Epithelial cell of proximal tubule (primary cell): ENCODE measurements around the gene MCM9. TPM values are rescaled to one million over a fixed set of nuclear protein-coding genes. Genes with fewer than 3 reads are reported as not detected.
A peak's percentile ranks its signal among the peaks of the same experiment; 100 is the strongest.

ENCODE experiments used
- DNase-seq: peaks from one replicate; pipeline ENCODE4 v3.0.0-alpha.2; 2011; ENCODE audit warnings: low read depth
- H3K4me3 ChIP-seq: 2 replicates; pipeline ENCODE4 v1.5.1; 2011; ENCODE audit warnings: low read depth, mild to moderate bottlenecking, low read length
- total RNA-seq: library from RNA; depleted of rRNA; stranded (reverse); fragments of >200 nt; gene quantifications from 2 replicates; pipeline ENCODE4 v1.2.3, GENCODE V29; 2015
- TF ChIP-seq, protein P1 (sequence below): conservative IDR thresholded peaks from 2 replicates; pipeline ENCODE4 v1.5.1; 2012; ENCODE audit warnings: low read depth, mild to moderate bottlenecking, low read length

The MCM9 gene
- total RNA-seq, 1 donor from 2014 or later = 9.6 TPM

DNA sequence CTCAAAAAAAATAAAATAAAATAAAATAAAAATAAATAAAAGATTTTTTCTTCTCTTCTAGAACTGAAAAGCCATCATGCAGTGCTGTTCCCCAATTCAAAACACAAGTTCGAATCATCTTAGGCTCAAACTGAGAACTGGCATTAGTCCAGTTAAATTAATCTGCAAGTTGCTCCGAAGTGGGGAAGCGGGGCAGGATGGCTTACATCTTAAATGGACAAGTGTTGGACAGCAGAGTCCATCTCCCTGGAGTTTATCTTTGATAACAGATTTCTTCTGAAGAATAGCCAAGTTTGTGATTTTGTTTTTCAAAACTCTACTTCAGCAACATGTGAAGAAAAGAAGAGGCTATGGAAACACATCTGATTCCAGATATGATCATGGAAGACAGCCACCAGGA, 152.3 kb downstream of the MCM9 start:
- TF ChIP-seq, protein P1, sequence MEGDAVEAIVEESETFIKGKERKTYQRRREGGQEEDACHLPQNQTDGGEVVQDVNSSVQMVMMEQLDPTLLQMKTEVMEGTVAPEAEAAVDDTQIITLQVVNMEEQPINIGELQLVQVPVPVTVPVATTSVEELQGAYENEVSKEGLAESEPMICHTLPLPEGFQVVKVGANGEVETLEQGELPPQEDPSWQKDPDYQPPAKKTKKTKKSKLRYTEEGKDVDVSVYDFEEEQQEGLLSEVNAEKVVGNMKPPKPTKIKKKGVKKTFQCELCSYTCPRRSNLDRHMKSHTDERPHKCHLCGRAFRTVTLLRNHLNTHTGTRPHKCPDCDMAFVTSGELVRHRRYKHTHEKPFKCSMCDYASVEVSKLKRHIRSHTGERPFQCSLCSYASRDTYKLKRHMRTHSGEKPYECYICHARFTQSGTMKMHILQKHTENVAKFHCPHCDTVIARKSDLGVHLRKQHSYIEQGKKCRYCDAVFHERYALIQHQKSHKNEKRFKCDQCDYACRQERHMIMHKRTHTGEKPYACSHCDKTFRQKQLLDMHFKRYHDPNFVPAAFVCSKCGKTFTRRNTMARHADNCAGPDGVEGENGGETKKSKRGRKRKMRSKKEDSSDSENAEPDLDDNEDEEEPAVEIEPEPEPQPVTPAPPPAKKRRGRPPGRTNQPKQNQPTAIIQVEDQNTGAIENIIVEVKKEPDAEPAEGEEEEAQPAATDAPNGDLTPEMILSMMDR = no peak
- DNase-seq = no peak
- H3K4me3 ChIP-seq = no peak overlapping the region

DNA sequence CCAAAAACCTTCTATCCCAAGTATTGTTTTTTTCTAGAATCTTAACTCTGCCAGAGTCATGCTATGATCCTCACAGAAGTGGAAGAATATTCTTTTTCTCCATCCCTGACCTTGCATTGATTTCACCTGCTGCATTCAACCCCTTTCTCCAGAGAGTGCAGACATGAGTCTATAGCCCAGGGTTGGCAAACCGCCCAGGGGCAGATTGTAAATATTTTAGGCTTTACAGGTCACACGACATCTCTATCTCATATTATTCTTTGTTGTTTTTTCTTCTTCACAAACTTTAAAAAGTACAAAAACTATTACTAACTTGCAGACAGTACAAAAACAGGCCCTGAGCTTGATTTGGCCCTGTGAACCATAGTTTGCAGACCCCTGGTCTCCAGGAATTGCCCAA, 153.1 kb downstream of the MCM9 start:
- H3K4me3 ChIP-seq = no peak overlapping the region
- no peak for DNase-seq
- TF ChIP-seq, protein P1 = no peak

DNA sequence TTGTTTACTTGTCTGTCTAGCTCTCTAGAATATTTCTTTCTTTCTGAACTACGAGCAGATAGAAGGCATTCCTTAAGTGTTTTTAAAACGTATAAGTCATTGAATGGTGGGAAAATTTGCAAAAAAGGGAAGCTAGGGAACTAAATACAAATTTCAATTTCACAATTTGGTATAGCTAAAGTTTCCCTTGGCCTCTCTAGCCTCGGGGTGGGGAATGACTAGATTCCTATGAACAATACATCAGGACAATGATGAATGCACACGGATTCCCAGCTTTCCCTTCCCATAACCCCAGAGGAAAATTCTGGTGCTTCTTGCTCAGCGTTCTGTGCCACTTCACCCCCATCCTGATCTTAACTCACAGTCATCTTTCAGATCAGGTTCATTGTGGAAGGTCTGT, 154.3 kb downstream of the MCM9 start:
- DNase-seq = no peak
- TF ChIP-seq, protein P1 = no peak
- no peak overlapping the region for H3K4me3 ChIP-seq

DNA sequence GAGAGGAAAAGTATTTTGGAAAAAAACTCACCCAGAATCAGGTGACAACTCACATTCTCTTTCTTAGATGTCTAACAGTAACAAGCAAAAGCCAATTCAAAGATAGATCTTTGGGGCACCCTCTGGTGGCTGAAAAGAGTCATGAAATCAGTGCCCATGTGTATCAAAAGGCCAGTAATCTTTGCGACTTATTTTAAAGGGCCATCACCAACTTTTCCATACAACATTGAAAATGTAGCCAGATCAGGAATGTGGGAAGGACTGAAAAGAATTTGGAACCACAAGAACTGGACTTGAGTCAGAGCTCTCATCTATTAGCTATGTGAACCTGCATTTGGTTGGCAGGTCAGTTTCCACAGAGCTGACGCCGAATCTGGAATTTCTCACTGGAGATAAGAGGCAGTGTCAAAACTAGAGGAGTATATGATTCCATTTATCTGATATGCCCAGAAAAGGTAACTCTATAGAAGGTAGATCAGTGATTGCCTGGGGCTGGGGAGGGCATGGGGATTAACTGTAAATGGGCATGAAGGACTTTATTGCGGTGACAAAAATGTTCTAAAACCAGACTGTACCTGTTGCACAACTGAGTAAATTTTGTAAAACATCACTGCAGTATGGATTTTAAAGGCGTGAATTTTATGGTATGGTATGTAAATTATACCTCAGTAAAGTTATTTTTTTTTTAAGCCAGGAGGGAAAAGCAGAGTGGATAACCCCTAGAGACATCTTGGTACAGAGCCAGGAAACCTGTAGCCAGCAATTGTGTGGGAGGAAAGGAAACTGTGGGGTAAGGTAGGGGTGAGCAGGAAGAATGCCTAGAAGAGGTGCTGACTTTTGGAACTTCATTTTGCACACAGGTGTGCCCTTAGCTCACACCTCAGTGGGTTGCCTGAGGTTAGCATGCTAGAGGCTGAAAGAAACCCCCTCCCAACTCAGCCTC, 158.1 kb downstream of the MCM9 start:
- no peak overlapping the region for H3K4me3 ChIP-seq
- TF ChIP-seq, protein P1 = peak; percentile 89
- peak; percentile 38 for DNase-seq

DNA sequence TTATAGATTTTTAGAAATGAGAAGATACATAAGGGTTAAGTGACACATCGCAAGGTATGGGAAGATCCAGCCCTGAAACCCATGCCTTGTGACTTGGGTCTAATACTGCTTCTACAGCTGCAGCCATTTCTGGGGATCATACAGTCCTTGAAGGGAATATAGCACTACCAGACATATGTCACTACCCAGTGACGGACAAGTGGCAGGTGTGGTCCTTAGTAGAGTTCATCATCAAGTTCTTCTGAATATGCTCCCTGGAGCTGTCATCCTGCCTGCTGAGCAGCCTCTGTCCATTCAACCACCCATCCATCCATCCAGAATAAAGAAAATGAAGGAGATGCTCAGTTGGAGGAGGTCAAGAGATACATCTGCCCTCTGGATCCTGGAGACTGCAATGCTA, 159.6 kb downstream of the MCM9 start:
- no peak for DNase-seq
- no peak overlapping the region for H3K4me3 ChIP-seq
- TF ChIP-seq, protein P1 = no peak

DNA sequence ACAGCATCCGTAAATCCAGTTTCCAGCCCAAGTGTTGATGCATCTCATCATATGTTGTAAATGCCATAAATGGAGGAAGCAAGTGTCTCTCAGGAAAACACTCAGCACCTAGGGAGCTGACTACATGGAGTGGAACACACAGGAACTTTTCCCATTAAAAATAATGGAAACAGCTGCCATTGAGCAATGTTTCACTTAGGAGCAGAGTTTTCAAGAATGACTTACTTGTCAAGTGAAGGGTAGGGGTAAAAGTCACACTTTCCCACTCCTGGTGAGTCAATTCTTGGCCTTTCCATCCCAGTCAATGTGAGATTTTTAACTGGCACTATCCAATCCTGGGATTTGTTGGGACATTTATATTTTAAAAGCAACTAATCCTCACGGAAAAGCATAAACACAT, 160.4 kb downstream of the MCM9 start:
- TF ChIP-seq, protein P1 = no peak
- no peak overlapping the region for H3K4me3 ChIP-seq
- DNase-seq = no peak

DNA sequence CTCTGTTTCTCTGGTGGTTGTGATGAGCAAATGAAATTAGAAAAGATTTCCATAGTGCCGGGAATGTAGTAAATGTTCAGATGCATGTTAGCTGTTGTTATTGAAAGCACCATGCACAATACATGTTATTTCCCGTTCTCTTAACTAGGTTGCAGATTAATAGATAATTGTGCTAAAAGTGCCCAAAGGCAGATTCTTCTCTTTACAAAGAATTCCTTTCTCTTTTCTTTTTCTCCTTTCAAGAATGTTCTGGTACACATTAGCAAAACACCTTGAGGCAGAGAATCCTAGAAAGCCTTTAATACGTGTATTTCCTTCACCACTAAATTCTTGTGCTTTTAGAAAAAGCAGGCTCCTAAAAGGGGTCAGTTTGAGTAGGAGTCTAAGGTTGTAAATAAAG, 162.1 kb downstream of the MCM9 start:
- DNase-seq = no peak
- TF ChIP-seq, protein P1 = no peak
- H3K4me3 ChIP-seq = no peak overlapping the region
